ENCODE data around the gene HLA-DQB1.
"Not testable (repeated sequence)": the region's sequence is repeated elsewhere in the genome, so short reads cannot be mapped to it uniquely, and the experiment has no call there.

GRCh38 chr6:32705164-32705563 lies 38.7 kb upstream of the HLA-DQB1 start:
- TF ChIP-seq, protein P1, sequence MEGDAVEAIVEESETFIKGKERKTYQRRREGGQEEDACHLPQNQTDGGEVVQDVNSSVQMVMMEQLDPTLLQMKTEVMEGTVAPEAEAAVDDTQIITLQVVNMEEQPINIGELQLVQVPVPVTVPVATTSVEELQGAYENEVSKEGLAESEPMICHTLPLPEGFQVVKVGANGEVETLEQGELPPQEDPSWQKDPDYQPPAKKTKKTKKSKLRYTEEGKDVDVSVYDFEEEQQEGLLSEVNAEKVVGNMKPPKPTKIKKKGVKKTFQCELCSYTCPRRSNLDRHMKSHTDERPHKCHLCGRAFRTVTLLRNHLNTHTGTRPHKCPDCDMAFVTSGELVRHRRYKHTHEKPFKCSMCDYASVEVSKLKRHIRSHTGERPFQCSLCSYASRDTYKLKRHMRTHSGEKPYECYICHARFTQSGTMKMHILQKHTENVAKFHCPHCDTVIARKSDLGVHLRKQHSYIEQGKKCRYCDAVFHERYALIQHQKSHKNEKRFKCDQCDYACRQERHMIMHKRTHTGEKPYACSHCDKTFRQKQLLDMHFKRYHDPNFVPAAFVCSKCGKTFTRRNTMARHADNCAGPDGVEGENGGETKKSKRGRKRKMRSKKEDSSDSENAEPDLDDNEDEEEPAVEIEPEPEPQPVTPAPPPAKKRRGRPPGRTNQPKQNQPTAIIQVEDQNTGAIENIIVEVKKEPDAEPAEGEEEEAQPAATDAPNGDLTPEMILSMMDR (conservative IDR thresholded peaks at IDR 0.05 in 1 of 2, IDR thresholded peaks at IDR 0.05 in 1 of 2; ENCODE audit: low read depth in 1 of 2, low read length in 2 of 2), result not testable (repeated sequence)
- TF ChIP-seq EZH2 (IDR thresholded peaks at IDR 0.05; ENCODE audit: low read length, missing control alignments), result not testable (repeated sequence)

Measured in fibroblast of lung (primary cell).